Adrenal gland (tissue), 12 donors: ENCODE results near the gene UBN1. TPM values are rescaled to one million over a fixed set of nuclear protein-coding genes. Genes with fewer than 3 reads are reported as not detected.
A peak's percentile ranks its signal among the peaks of the same experiment; 100 is the strongest.

Experiments used
- DNase-seq, 7 donors: peaks; one replicate each; pipeline ENCODE4 v3.0.0-alpha.2; 2019 to 2020
- H3K27ac ChIP-seq, 5 donors: fragments of 200-600 bp; sonication (generic) in 4 of 5; 1 replicate in 3 of 5; 2 replicates in 2 of 5; pipeline versions ENCODE4 v1.5.1 to v1.8.0; 2016 to 2020; ENCODE audit warnings: mild to moderate bottlenecking in 1 of 5
- H3K27me3 ChIP-seq: fragments of 200-600 bp; 2 replicates; pipeline ENCODE4 v1.8.0; 2021
- H3K36me3 ChIP-seq, 2 donors: fragments of 200-600 bp; replicated peaks in 1 of 2; 1 replicate in 1 of 2; 2 replicates in 1 of 2; pipeline versions ENCODE4 v1.5.1 to v1.8.0; 2018 to 2022
- H3K4me1 ChIP-seq, 2 donors: fragments of 200-600 bp; replicated peaks in 1 of 2; 1 replicate in 1 of 2; 2 replicates in 1 of 2; pipeline versions ENCODE4 v1.5.1 to v1.8.0; 2018 to 2021
- H3K4me3 ChIP-seq, 4 donors: fragments of 200-600 bp; sonication (generic) in 3 of 4; one replicate each; pipeline ENCODE4 v1.5.1; 2016 to 2018
- H3K9me3 ChIP-seq, 3 donors: fragments of 200-600 bp; sonication (generic) in 1 of 3; replicated peaks in 1 of 3; 1 replicate in 2 of 3; 2 replicates in 1 of 3; pipeline versions ENCODE4 v1.5.1 to v1.8.0; 2016 to 2021
- POLR2A ChIP-seq, 2 donors: fragments of 450-650 bp; IDR thresholded peaks; one replicate each; pipeline ENCODE4 v1.6.1; 2017; ENCODE audit warnings: antibody characterized with exemption in 2 of 2, mild to moderate bottlenecking in 2 of 2, moderate library complexity in 1 of 2
- WGBS, 4 donors: extraction: QIAGEN DNeasy Blood & Tissue Kit in 2 of 4; methylation state at CpG; one replicate each; pipeline versions ENCODE4 v1.1.5 to v1.1.7; 2013 to 2017; 5-methylcytosine and 5-hydroxymethylcytosine counted together
- intact Hi-C, 2 donors: fragments of 100-400 bp; cut with DNase I; formaldehyde crosslinking; loops; one replicate each; pipeline versions ENCODE4 v1.14.1 to v1.15.0; 2022 to 2023
- polyA plus RNA-seq, 3 donors: library from polyadenylated mRNA; stranded (reverse); fragments of 200-250 nt in 2 of 3; fragments of 350-450 nt in 1 of 3; fragmentation: Illumina TruSeq in 1 of 3; extraction: RNeasy Lipid Tissue Mini Kit (QIAGEN cat#74804) in 1 of 3; gene quantifications; one replicate each; pipeline ENCODE4 v1.2.3, GENCODE V29; 2013 to 2014
- total RNA-seq, 9 donors: library from RNA; depleted of rRNA in 4 of 9; stranded (reverse); fragments of >200 nt in 4 of 9; fragments of 120-200 nt in 1 of 9; fragmentation: NEBNext Ultra II Directional in 1 of 9; extraction: Animal tissue kit (Norgen Biotek cat#: 25700) in 1 of 9; gene quantifications; one replicate each; pipeline versions ENCODE4 v1.1.0 to v1.2.4, GENCODE V29; 2013 to 2023
- TF ChIP-seq, protein P1 (sequence below), 6 experiments: fragments of 450-650 bp in 4 of 6; fragments of 200-600 bp in 2 of 6; sonication (generic) in 1 of 6; IDR thresholded peaks; 1 replicate in 5 of 6; 2 replicates in 1 of 6; pipeline versions ENCODE4 v1.5.1 to v1.8.0; 2016 to 2021; ENCODE audit warnings: antibody characterized with exemption in 6 of 6, mild to moderate bottlenecking in 2 of 6, moderate library complexity in 1 of 6
- donor health status: healthy with polysubstance abuse.
- donor health status: Bipolar disorder and iron deficiency.
- donor health status: DM: yes; HTN: yes; CAD: no.
- donor health status: DM: no; HTN: no; CAD: no.
- donor health status: DM: no; HTN: no; CAD: no.
- donor health status: DM: yes; HTN: yes; CAD: no.

The UBN1 gene
- total and polyA plus RNA-seq, 12 donors = 5.9 to 60.8 (median 28.4) TPM

- no peak for TF ChIP-seq POLR2A (IDR thresholded peaks at IDR 0.05)
- TF ChIP-seq, protein P1, sequence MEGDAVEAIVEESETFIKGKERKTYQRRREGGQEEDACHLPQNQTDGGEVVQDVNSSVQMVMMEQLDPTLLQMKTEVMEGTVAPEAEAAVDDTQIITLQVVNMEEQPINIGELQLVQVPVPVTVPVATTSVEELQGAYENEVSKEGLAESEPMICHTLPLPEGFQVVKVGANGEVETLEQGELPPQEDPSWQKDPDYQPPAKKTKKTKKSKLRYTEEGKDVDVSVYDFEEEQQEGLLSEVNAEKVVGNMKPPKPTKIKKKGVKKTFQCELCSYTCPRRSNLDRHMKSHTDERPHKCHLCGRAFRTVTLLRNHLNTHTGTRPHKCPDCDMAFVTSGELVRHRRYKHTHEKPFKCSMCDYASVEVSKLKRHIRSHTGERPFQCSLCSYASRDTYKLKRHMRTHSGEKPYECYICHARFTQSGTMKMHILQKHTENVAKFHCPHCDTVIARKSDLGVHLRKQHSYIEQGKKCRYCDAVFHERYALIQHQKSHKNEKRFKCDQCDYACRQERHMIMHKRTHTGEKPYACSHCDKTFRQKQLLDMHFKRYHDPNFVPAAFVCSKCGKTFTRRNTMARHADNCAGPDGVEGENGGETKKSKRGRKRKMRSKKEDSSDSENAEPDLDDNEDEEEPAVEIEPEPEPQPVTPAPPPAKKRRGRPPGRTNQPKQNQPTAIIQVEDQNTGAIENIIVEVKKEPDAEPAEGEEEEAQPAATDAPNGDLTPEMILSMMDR (IDR thresholded peaks at IDR 0.05) = no peak
- peaks cover 0 to 7% of the 10 kb centered on the region in 2 donors for H3K4me1 ChIP-seq
- no peaks in the 10 kb centered on the region for H3K27me3 ChIP-seq
- intact Hi-C loops = no loop called here
- H3K27ac ChIP-seq = no peak overlapping the region
- no peaks in the 10 kb centered on the region for H3K36me3 ChIP-seq
- DNase-seq = no peak
- 77 to 84% (median 80%) methylated on average over 4 to 7 of the region's 7 CpGs for WGBS, 4 donors
- H3K4me3 ChIP-seq = no peak overlapping the region
- no peaks in the 10 kb centered on the region for H3K9me3 ChIP-seq
These were observed 66.0 kb downstream of the UBN1 start for GRCh38 chr16:4913130-4913773.

- DNase-seq = no peak
- Histone ChIP-seq H3K9me3 (no peaks in the 10 kb centered on the region), H3K4me1 (peaks cover 0 to 7% of the 10 kb centered on the region in 2 donors), H3K36me3 (no peaks in the 10 kb centered on the region), H3K27me3 (no peaks in the 10 kb centered on the region), H3K27ac (no peak overlapping the region), H3K4me3 (no peak overlapping the region)
- TF ChIP-seq, protein P1 (IDR thresholded peaks at IDR 0.05) = no peak
- no peak for TF ChIP-seq POLR2A (IDR thresholded peaks at IDR 0.05)
- 91 to 94% (median 93%) methylated on average over 14 to 15 of the region's 15 CpGs for WGBS, 4 donors
- intact Hi-C loops = no loop called here
These were observed 66.7 kb downstream of the UBN1 start for GRCh38 chr16:4913774-4914525.

DNA sequence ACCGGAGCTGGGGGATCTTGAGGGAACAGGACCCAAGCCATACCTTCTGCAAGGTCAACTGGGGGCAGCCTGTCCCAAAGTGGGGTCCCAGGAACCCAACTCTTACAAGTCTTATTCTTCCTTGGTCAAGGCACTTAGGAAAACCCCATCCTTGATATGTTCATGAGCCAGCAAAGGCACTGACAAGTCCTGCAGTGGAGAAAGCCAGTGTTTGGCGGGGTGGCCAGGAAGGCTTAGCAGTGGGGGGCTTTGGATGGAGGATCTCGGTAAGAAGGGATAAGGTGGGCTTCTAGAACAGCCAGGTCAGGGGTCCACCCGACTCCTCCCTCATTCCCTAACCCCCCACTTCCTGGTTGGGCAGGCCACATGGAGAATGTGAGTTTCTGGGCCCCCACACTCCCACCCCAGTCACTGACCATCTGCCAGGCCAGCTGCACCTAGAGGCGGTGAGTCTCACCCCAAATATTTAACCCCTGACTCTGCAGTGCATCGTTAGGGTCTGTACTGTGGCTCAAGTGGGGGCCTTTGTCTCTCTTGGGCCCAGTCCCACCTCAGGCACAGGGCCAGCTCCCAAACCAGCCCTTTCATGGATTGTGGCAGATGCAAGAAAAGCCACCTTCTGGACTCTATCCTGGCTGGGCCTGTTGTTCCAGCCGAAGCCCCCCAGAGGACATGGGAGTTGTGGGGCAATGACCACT is 67.4 kb downstream of the UBN1 start:
- WGBS, 4 donors = 70 to 92% (median 90%) methylated on average over 4 to 7 of the region's 7 CpGs
- DNase-seq = no peak
- intact Hi-C loops = no loop called here

More for the DNA sequence above, 67.4 kb downstream of the UBN1 start:
- Histone ChIP-seq H3K36me3 (no peaks in the 10 kb centered on the region), H3K9me3 (no peaks in the 10 kb centered on the region), H3K4me1 (peaks cover 0 to 7% of the 10 kb centered on the region in 2 donors), H3K4me3 (no peak overlapping the region), H3K27me3 (no peaks in the 10 kb centered on the region), H3K27ac (peak overlapping the region in 2 of 5 donors; percentile 54 to 59)
- TF ChIP-seq, protein P1 (IDR thresholded peaks at IDR 0.05) = no peak
- TF ChIP-seq POLR2A (IDR thresholded peaks at IDR 0.05) = no peak
